Activated CD4-positive, CD25-positive, alpha-beta regulatory T cell treated with anti-CD3 and anti-CD28 coated beads, Interleukin-2, amount 50 U/mL, for 72 hours (primary cell): Measurements from ENCODE around the gene ADD3.
"Not testable (repeated sequence)": the region's sequence is repeated elsewhere in the genome, so short reads cannot be mapped to it uniquely, and the experiment has no call there.

Experiments
- DNase-seq: peaks from one replicate; pipeline ENCODE4 v3.0.0; 2021

The ADD3 gene

GRCh38 chr10:110114668-110115067 is 106.9 kb downstream of the ADD3 start:
- DNase-seq = not testable (repeated sequence)

GRCh38 chr10:110115784-110116520 is 108.2 kb downstream of the ADD3 start:
- DNase-seq = no peak

GRCh38 chr10:110118891-110119621 is 111.3 kb downstream of the ADD3 start:
- no peak for DNase-seq

- DNase-seq = no peak
These were observed 115.8 kb downstream of the ADD3 start for GRCh38 chr10:110123594-110123993.

GRCh38 chr10:110129490-110129889 is 121.7 kb downstream of the ADD3 start:
- DNase-seq = no peak

GRCh38 chr10:110134917-110135316 is 127.1 kb downstream of the ADD3 start:
- DNase-seq = no peak

GRCh38 chr10:110135836-110136235 is 128.1 kb downstream of the ADD3 start:
- not testable (repeated sequence) for DNase-seq

- DNase-seq = no peak
These were observed 129.4 kb downstream of the ADD3 start for GRCh38 chr10:110137142-110137545.

- no peak for DNase-seq
These were observed 130.5 kb downstream of the ADD3 start for GRCh38 chr10:110138197-110138812.

GRCh38 chr10:110141185-110141584 is 133.4 kb downstream of the ADD3 start:
- DNase-seq = no peak

GRCh38 chr10:110141871-110142635 is 134.3 kb downstream of the ADD3 start:
- no peak for DNase-seq

GRCh38 chr10:110142965-110143364 is 135.2 kb downstream of the ADD3 start:
- DNase-seq = no peak

GRCh38 chr10:110144507-110144906 is 136.7 kb downstream of the ADD3 start:
- no peak for DNase-seq

GRCh38 chr10:110147961-110148360 is 140.2 kb downstream of the ADD3 start:
- DNase-seq = no peak

GRCh38 chr10:110149259-110149658 is 141.5 kb downstream of the ADD3 start:
- DNase-seq = no peak

- DNase-seq = no peak
These were observed 142.3 kb downstream of the ADD3 start for GRCh38 chr10:110150046-110150445.

GRCh38 chr10:110150981-110151380 is 143.2 kb downstream of the ADD3 start:
- DNase-seq = no peak

- no peak for DNase-seq
These were observed 143.7 kb downstream of the ADD3 start for GRCh38 chr10:110151467-110151866.

- DNase-seq = no peak
These were observed 144.2 kb downstream of the ADD3 start for GRCh38 chr10:110151971-110152370.

GRCh38 chr10:110153396-110153795 is 145.6 kb downstream of the ADD3 start:
- no peak for DNase-seq

GRCh38 chr10:110156046-110156445 is 148.3 kb downstream of the ADD3 start:
- no peak for DNase-seq

- no peak for DNase-seq
These were observed 150.5 kb downstream of the ADD3 start for GRCh38 chr10:110158051-110159005.
